Endothelial cell of umbilical vein (primary cell): ENCODE data around the gene GPR101.

Experiments
- EZH2 ChIP-seq: IDR thresholded peaks from 2 replicates; pipeline ENCODE4 v1.6.1; 2012; ENCODE audit warnings: borderline replicate concordance, low read depth, mild to moderate bottlenecking, moderate library complexity, low read length, inconsistent platforms; ENCODE audit not compliant: severe bottlenecking
- GATA2 ChIP-seq: IDR thresholded peaks from 2 replicates; pipeline ENCODE4 v1.7.0; 2011; ENCODE audit warnings: low read depth, mild to moderate bottlenecking, moderate library complexity, mixed read lengths, low read length; ENCODE audit not compliant: insufficient read length, insufficient read depth
- JUN ChIP-seq: IDR thresholded peaks from 2 replicates; pipeline ENCODE4 v1.6.1; 2011; ENCODE audit warnings: borderline replicate concordance, low read depth; ENCODE audit not compliant: insufficient read length, insufficient read depth
- MAX ChIP-seq: IDR thresholded peaks from 2 replicates; pipeline ENCODE4 v1.6.1; 2011; ENCODE audit not compliant: insufficient read depth, insufficient read length
- MYC ChIP-seq: IDR thresholded peaks from one replicate; pipeline ENCODE4 v1.6.1; 2011; ENCODE audit warnings: mild to moderate bottlenecking, low read depth, low read length
- POLR2A ChIP-seq: IDR thresholded peaks from 2 replicates; pipeline ENCODE4 v1.6.1; 2012; ENCODE audit warnings: low read depth, mild to moderate bottlenecking, control low read depth, low read length
- POLR2AphosphoS5 ChIP-seq: IDR thresholded peaks from 2 replicates; pipeline ENCODE4 v1.6.1; 2012; ENCODE audit warnings: low read depth, mild to moderate bottlenecking, control low read depth, low read length, moderate library complexity; ENCODE audit not compliant: insufficient read depth
- TF ChIP-seq, protein P1 (sequence below), 2 donors: IDR thresholded peaks; 1 replicate in 1 of 2; 2 replicates in 1 of 2; pipeline ENCODE4 v1.5.1; 2011; ENCODE audit warnings: low read length in 2 of 2, mild to moderate bottlenecking in 2 of 2, moderate library complexity in 2 of 2, control low read depth in 1 of 2, inconsistent platforms in 1 of 2, low read depth in 1 of 2; ENCODE audit not compliant: insufficient read depth in 1 of 2; ENCODE audit errors: extremely low read depth in 1 of 2

DNA sequence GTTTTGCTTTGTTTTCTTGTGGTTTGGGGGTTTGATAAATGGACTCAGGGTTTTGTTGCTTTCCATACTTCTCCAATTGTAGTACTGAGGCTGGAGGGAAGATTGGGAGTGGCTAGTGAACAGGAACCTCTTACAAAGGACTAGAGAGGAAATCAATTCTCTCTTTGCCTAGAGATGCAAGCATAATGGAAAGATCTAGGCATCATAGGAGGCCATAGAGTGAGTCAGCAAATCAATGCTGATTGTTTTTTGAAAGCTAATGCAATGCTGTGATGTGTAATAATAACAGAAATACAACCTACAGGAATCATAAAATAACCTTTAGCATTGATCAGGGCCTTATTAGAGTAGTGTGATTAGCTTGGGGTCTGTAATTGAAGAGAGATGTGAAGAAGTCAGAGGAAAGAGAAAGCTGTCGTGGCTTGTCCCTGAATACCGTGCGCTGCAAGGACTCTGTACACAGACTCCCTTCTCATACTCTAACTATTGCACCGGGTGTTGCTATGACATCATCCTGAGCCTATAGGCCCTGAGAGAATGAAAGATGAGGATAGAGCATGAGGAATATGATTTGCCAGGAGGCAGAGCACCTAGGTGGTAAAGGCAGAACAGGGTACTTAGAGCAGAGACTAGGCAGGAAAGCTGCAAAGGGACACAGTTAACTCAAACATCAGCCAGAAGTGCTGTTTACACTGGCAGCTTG lies 29.3 kb upstream of the GPR101 start:
- TF ChIP-seq POLR2A: no peak
- TF ChIP-seq EZH2: no peak
- TF ChIP-seq, protein P1, sequence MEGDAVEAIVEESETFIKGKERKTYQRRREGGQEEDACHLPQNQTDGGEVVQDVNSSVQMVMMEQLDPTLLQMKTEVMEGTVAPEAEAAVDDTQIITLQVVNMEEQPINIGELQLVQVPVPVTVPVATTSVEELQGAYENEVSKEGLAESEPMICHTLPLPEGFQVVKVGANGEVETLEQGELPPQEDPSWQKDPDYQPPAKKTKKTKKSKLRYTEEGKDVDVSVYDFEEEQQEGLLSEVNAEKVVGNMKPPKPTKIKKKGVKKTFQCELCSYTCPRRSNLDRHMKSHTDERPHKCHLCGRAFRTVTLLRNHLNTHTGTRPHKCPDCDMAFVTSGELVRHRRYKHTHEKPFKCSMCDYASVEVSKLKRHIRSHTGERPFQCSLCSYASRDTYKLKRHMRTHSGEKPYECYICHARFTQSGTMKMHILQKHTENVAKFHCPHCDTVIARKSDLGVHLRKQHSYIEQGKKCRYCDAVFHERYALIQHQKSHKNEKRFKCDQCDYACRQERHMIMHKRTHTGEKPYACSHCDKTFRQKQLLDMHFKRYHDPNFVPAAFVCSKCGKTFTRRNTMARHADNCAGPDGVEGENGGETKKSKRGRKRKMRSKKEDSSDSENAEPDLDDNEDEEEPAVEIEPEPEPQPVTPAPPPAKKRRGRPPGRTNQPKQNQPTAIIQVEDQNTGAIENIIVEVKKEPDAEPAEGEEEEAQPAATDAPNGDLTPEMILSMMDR (IDR thresholded peaks at IDR 0.05; ENCODE audit: extremely low read depth in 1 of 2, insufficient read depth in 1 of 2, low read depth in 1 of 2, low read length in 2 of 2): no peak
- TF ChIP-seq POLR2AphosphoS5: no peak
- TF ChIP-seq MAX: no peak
- TF ChIP-seq MYC: no peak
- TF ChIP-seq GATA2: no peak
- TF ChIP-seq JUN: no peak
